HepG2 (cell line): Measurements from ENCODE around the gene CRKL. TPM values are rescaled to one million over a fixed set of nuclear protein-coding genes. Genes with fewer than 3 reads are reported as not detected.

ENCODE experiments used
- ATAC-seq: fragments of 200-7000 bp; cut with Tn5 transposase; 3 replicates; pipeline ENCODE4 v1.9.1; 2020; ENCODE audit warnings: mild to moderate bottlenecking, moderate library complexity
- BruUV-seq: library from RNA; stranded (reverse); fragments of 400-500 nt; replicated peaks from 2 replicates; lab custom pipeline; 2021; lab: Mats Ljungman, UMichigan
- CTCF ChIA-PET: fragments of 300-600 bp; formaldehyde crosslinking; extraction: SDS; loops from one replicate; lab custom pipeline; 2021; ENCODE audit warnings: low total read pairs, inconsistent platforms, low intra/inter-chr PET ratio; lab: Yijun Ruan, JAX
- POLR2A ChIA-PET: fragments of 350-600 bp; sonication (Branson Sonifier 250); formaldehyde crosslinking; loops from one replicate; lab custom pipeline; 2020; ENCODE audit warnings: antibody characterized with exemption, inconsistent platforms; lab: Yijun Ruan, JAX
- DNase-seq: peaks from one replicate; pipeline ENCODE4 v3.0.0-alpha.2; 2015; ENCODE audit warnings: low spot score
- FAIRE-seq: peaks from 3 replicates; lab custom pipeline; 2011; peaks lifted over from hg19 to GRCh38; lab: Jason Lieb, UNC
- H2AFZ ChIP-seq: one replicate; pipeline ENCODE4 v1.6.1; 2011; ENCODE audit warnings: low read length, inconsistent platforms
- H3K27ac ChIP-seq: fragments of 300-600 bp; 3 replicates; pipeline ENCODE4 v1.8.0; 2011; ENCODE audit warnings: mixed run types, mild to moderate bottlenecking, mixed read lengths, low read length, inconsistent platforms; ENCODE audit not compliant: insufficient read depth; ENCODE audit errors: extremely low read length
- H3K27me3 ChIP-seq, 2 experiments: fragments of 200-600 bp in 1 of 2; 2 replicates in 1 of 2; 3 replicates in 1 of 2; pipeline versions ENCODE4 v1.6.0 to v1.8.0; 2011; ENCODE audit warnings: low read length in 2 of 2, mild to moderate bottlenecking in 2 of 2, moderate library complexity in 2 of 2, inconsistent platforms in 1 of 2; ENCODE audit not compliant: insufficient read depth in 2 of 2, control insufficient read depth in 1 of 2
- H3K36me3 ChIP-seq, 2 experiments: fragments of 200-600 bp in 1 of 2; replicated peaks in 1 of 2; 2 replicates in 1 of 2; 3 replicates in 1 of 2; pipeline versions ENCODE4 v1.5.1 to v1.8.0; 2011; ENCODE audit warnings: low read length in 2 of 2, inconsistent platforms in 1 of 2; ENCODE audit not compliant: insufficient read depth in 2 of 2, control insufficient read depth in 1 of 2
- H3K4me1 ChIP-seq: 2 replicates; pipeline ENCODE4 v1.5.1; 2012; ENCODE audit warnings: low read length, inconsistent platforms; ENCODE audit not compliant: insufficient read depth
- H3K4me2 ChIP-seq: 2 replicates; pipeline ENCODE4 v1.6.0; 2011; ENCODE audit warnings: low read depth, low read length, inconsistent platforms
- H3K4me3 ChIP-seq, 3 experiments: fragments of 200-600 bp in 1 of 3; sonication (generic), shearing (Covaris generic) in 1 of 3; replicated peaks in 1 of 3; 2 replicates each; pipeline ENCODE4 v1.5.1; 2011 to 2016; ENCODE audit warnings: low read length in 3 of 3, inconsistent platforms in 2 of 3, low read depth in 2 of 3, mild to moderate bottlenecking in 2 of 3, control low read depth in 1 of 3, mixed read lengths in 1 of 3; ENCODE audit not compliant: insufficient read depth in 1 of 3
- H3K79me2 ChIP-seq: one replicate; pipeline ENCODE4 v1.6.1; 2011; ENCODE audit warnings: low read length, inconsistent platforms; ENCODE audit not compliant: insufficient read depth
- H3K9ac ChIP-seq: 2 replicates; pipeline ENCODE4 v1.6.0; 2011; ENCODE audit warnings: mild to moderate bottlenecking, low read depth, low read length, inconsistent platforms; ENCODE audit not compliant: insufficient read depth
- H3K9me3 ChIP-seq: 2 replicates; pipeline ENCODE4 v1.5.1; 2012; ENCODE audit warnings: mild to moderate bottlenecking, low read length
- H4K20me1 ChIP-seq: 2 replicates; pipeline ENCODE4 v1.6.0; 2011; ENCODE audit warnings: inconsistent platforms, mild to moderate bottlenecking, low read length, moderate library complexity; ENCODE audit not compliant: insufficient read depth
- ATF4 ChIP-seq, 2 experiments: fragments of 450-650 bp in 1 of 2; sonication (generic) in 1 of 2; formaldehyde crosslinking; IDR thresholded peaks; 2 replicates each; pipeline versions ENCODE4 v1.5.0 to v1.8.0; 2020 to 2022; ENCODE audit warnings: mild to moderate bottlenecking in 1 of 2, missing genetic modification reagents in 1 of 2
- CCDC6 ChIP-seq: sonication (generic); formaldehyde crosslinking; IDR thresholded peaks from 2 replicates; pipeline ENCODE4 v1.8.1; 2022; ENCODE audit warnings: mild to moderate bottlenecking, missing genetic modification reagents, moderate library complexity
- GMEB1 ChIP-seq: sonication (generic); formaldehyde crosslinking; IDR thresholded peaks from 2 replicates; pipeline ENCODE4 v1.5.1; 2020; ENCODE audit warnings: missing genetic modification reagents, mild to moderate bottlenecking, borderline replicate concordance
- HOXA3 ChIP-seq: sonication (generic); formaldehyde crosslinking; IDR thresholded peaks from 2 replicates; pipeline ENCODE4 v1.5.0; 2020; ENCODE audit warnings: missing genetic modification reagents
- HOXD1 ChIP-seq: sonication (generic); formaldehyde crosslinking; IDR thresholded peaks from 2 replicates; pipeline ENCODE4 v1.5.0; 2020; ENCODE audit warnings: missing genetic modification reagents
- KMT2B ChIP-seq: IDR thresholded peaks from 2 replicates; pipeline ENCODE4 v1.6.1; 2016; ENCODE audit warnings: missing genetic modification reagents, missing compliant biosample characterization
- MAF1 ChIP-seq: sonication (generic); formaldehyde crosslinking; IDR thresholded peaks from 2 replicates; pipeline ENCODE4 v1.5.0; 2020; ENCODE audit warnings: missing genetic modification reagents, borderline replicate concordance
- PBX3 ChIP-seq: sonication (generic); formaldehyde crosslinking; IDR thresholded peaks from 2 replicates; pipeline ENCODE4 v1.8.1; 2023; ENCODE audit warnings: missing genetic modification reagents, inconsistent platforms, borderline replicate concordance
- POLR2G ChIP-seq: fragments of 200-400 bp; formaldehyde crosslinking; IDR thresholded peaks from 2 replicates; pipeline ENCODE4 v1.6.1; 2018; ENCODE audit warnings: mild to moderate bottlenecking, low read depth, low read length, moderate library complexity
- TEF ChIP-seq: sonication (generic); formaldehyde crosslinking; IDR thresholded peaks from 2 replicates; pipeline ENCODE4 v1.5.0; 2020; ENCODE audit warnings: missing genetic modification reagents
- U2AF1 ChIP-seq: fragments of 200-400 bp; formaldehyde crosslinking; optimal IDR thresholded peaks from 2 replicates; pipeline ENCODE3; 2017; ENCODE audit warnings: mild to moderate bottlenecking, low read depth, low read length
- ZFP37 ChIP-seq: sonication (generic); formaldehyde crosslinking; IDR thresholded peaks from 2 replicates; pipeline ENCODE4 v1.4.0; 2020; ENCODE audit warnings: missing genetic modification reagents, borderline replicate concordance
- ZFYVE20 ChIP-seq: sonication (generic); formaldehyde crosslinking; IDR thresholded peaks from 2 replicates; pipeline ENCODE4 v1.8.0; 2023; ENCODE audit warnings: low read depth, mild to moderate bottlenecking, moderate library complexity, missing genetic modification reagents, borderline replicate concordance
- ZMYM2 ChIP-seq: sonication (generic); formaldehyde crosslinking; IDR thresholded peaks from 2 replicates; pipeline ENCODE4 v1.8.0; 2022; ENCODE audit warnings: mild to moderate bottlenecking, missing genetic modification reagents
- ZNF660 ChIP-seq: sonication (generic); formaldehyde crosslinking; IDR thresholded peaks from 2 replicates; pipeline ENCODE4 v1.5.1; 2020; ENCODE audit warnings: mild to moderate bottlenecking, low read depth, missing genetic modification reagents, borderline replicate concordance
- ZNF670 ChIP-seq: sonication (generic); formaldehyde crosslinking; IDR thresholded peaks from 2 replicates; pipeline ENCODE4 v1.8.0; 2022; ENCODE audit warnings: mild to moderate bottlenecking, missing genetic modification reagents, borderline replicate concordance
- WGBS: methylation state at CpG from one replicate; pipeline ENCODE4 v1.1.6; 2017; ENCODE audit warnings: low lambda C conversion rate; 5-methylcytosine and 5-hydroxymethylcytosine counted together
- in situ Hi-C: cut with HindIII; loops from 2 replicates; pipeline ENCODE4 v1.10.0; 2017; ENCODE audit warnings: low pct_unique_long_range_greater_than_20kb; ENCODE audit not compliant: extremely low pct_ligation_motif_present
- intact Hi-C: fragments of 100-400 bp; cut with micrococcal nuclease; formaldehyde crosslinking; loops from one replicate; pipeline ENCODE4 v1.10.0; 2022; ENCODE audit not compliant: unreplicated experiment
- polyA plus RNA-seq, 8 experiments: library from polyadenylated mRNA; depleted of rRNA in 3 of 8; stranded (reverse) in 7 of 8; unstranded in 1 of 8; fragments of >200 nt; fragmentation: Illumina TruSeq in 4 of 8; extraction: Trizol in 4 of 8; gene quantifications; 2 replicates each; pipeline versions ENCODE4 v1.2.1 to v1.2.3, GENCODE V29; 2011 to 2016; ENCODE audit warnings: low read depth in 4 of 8, missing spikeins in 1 of 8, mixed read lengths in 1 of 8; ENCODE audit not compliant: insufficient read depth in 1 of 8
- total RNA-seq, 5 experiments: library from RNA; depleted of rRNA; stranded (reverse); fragments of >200 nt; fragmentation: Illumina TruSeq; extraction: Trizol; gene quantifications; 2 replicates each; pipeline ENCODE4 v1.2.3, GENCODE V29; 2016; ENCODE audit warnings: low read depth in 1 of 5

Gene CRKL
- total and polyA plus RNA-seq, 2 of the 13 experiments (the other 11 are each of a cell fraction or from before 2014, with no cell fraction given): 37.4 to 60.6 TPM

GRCh38 chr22:20869234-20869633 lies 48.0 kb upstream of the CRKL start (continued):
- TF ChIP-seq ATF4 (CRISPR knock-in tag; IDR thresholded peaks at IDR 0.05): no peak
- no peak for TF ChIP-seq ZFYVE20 (CRISPR knock-in tag)
- TF ChIP-seq TEF (CRISPR knock-in tag): no peak
- TF ChIP-seq U2AF1: no peak

DNA sequence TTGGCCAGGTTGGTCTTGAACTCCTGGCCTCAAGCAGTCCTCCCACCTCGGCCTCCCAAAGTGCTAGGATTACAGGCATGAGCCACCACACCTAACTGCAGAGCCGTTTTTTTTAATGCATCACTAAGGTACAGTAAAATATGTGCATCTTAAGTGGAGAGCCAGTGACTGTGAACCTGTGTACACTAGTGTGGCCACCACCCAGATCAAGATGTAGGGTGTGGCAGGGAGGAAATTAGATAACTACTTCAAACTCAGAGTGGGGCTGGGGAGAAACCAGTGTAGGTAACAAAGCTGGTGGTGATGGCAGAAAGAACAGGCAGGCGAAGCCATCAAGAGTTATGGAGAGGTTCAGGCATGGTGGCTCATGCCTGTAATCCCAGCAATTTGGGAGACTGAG lies 44.0 kb upstream of the CRKL start:
- CTCF ChIA-PET: no interaction called here
- Histone ChIP-seq H3K27ac (no peak overlapping the region), H3K36me3 (peaks cover 7 to 18% of the 10 kb centered on the region in 2 experiments; a peak in 3 of 5 replicates), H3K4me1 (peaks cover 19% of the 10 kb centered on the region), H3K4me2 (no peak overlapping the region), H2AFZ (no peak overlapping the region), H3K9ac (no peak overlapping the region), H3K9me3 (no peaks in the 10 kb centered on the region), H3K27me3 (no peaks in the 10 kb centered on the region), H3K4me3 (no peak overlapping the region)
- no TSS peak for BruUV-seq
- POLR2A ChIA-PET: interaction anchor here (0.6 to 1.7 kb wide), 2 partner anchors 80 to 100 kb away, joined by 3 to 4 read pairs; no protein-coding TSS in a partner anchor
- ATAC-seq: no peak
- intact Hi-C loops: no loop called here
- in situ Hi-C loops: loop anchor here (10.0 kb wide), 1 partner anchor 58 kb away; no protein-coding TSS in a partner anchor
- WGBS: 93% methylated on average over 3 of the region's 3 CpGs
- no peak for FAIRE-seq
- no peak for DNase-seq
- TF ChIP-seq POLR2G (no peak), KMT2B (no peak), HOXA3 (no peak), ZFP37 (no peak), CCDC6 (no peak), ZNF670 (CRISPR knock-in tag) (no peak), MAF1 (CRISPR knock-in tag) (no peak), GMEB1 (no peak), ZNF660 (no peak), PBX3 (CRISPR knock-in tag) (no peak), HOXD1 (CRISPR knock-in tag) (no peak), ZMYM2 (CRISPR knock-in tag) (no peak)
- TF ChIP-seq, all 625 proteins: peak for 0
- Histone ChIP-seq H3K79me2 (no peaks in the 10 kb centered on the region), H4K20me1 (no peaks in the 10 kb centered on the region)
